K562 (cell line): Measurements from ENCODE around the gene B3GNT9.

ENCODE experiments used
- FOS ChIP-seq: IDR thresholded peaks from 3 replicates; pipeline ENCODE4 v1.6.1; 2011; ENCODE audit not compliant: insufficient read length; ENCODE audit errors: extremely low read depth
- GABPA ChIP-seq: fragments of 200-800 bp; sonication (Bioruptor generic); conservative IDR thresholded peaks from 2 replicates; pipeline ENCODE4 v1.6.1; 2016; ENCODE audit warnings: low read depth, missing genetic modification characterization, missing compliant biosample characterization
- MEF2D ChIP-seq: conservative IDR thresholded peaks from 2 replicates; pipeline ENCODE4 v1.6.1; 2016; ENCODE audit warnings: low read depth, missing genetic modification characterization, missing compliant biosample characterization
- RCOR1 ChIP-seq, 2 experiments: IDR thresholded peaks; 2 replicates each; pipeline ENCODE4 v1.6.1; 2012; ENCODE audit warnings: low read depth in 2 of 2, low read length in 2 of 2, borderline replicate concordance in 1 of 2, improper control_type of control experiment in 1 of 2
- RFX5 ChIP-seq: IDR thresholded peaks from 2 replicates; pipeline ENCODE4 v1.6.1; 2011; ENCODE audit warnings: low read depth, mild to moderate bottlenecking, improper control_type of control experiment, low read length
- RREB1 ChIP-seq: fragments of 250-450 bp; sonication (Bioruptor Pico); IDR thresholded peaks from 2 replicates; pipeline ENCODE4 v1.4.0; 2020
- TFAP4 ChIP-seq: sonication (generic); formaldehyde crosslinking; IDR thresholded peaks from 2 replicates; pipeline ENCODE4 v1.8.0; 2022; ENCODE audit warnings: missing genetic modification reagents, mild to moderate bottlenecking, moderate library complexity, borderline replicate concordance
- THAP7 ChIP-seq: fragments of 250-450 bp; sonication (Bioruptor Pico); IDR thresholded peaks from 2 replicates; pipeline ENCODE4 v1.5.0; 2021
- ZNF12 ChIP-seq: sonication (generic); formaldehyde crosslinking; IDR thresholded peaks from 2 replicates; pipeline ENCODE4 v1.4.0; 2020; ENCODE audit warnings: mild to moderate bottlenecking, missing genetic modification reagents
- ZNF282 ChIP-seq: sonication (generic); formaldehyde crosslinking; IDR thresholded peaks from 2 replicates; pipeline ENCODE4 v1.8.1; 2023; ENCODE audit warnings: missing genetic modification reagents

- TF ChIP-seq THAP7 (CRISPR knock-in tag) (no peak), MEF2D (tag) (no peak), RCOR1 (IDR thresholded peaks at IDR 0.05; ENCODE audit: borderline replicate concordance in 1 of 2, low read depth in 2 of 2, low read length in 2 of 2) (no peak), GABPA (no peak), TFAP4 (CRISPR knock-in tag) (no peak; the same call in 1 of the 2 replicates), RFX5 (no peak), FOS (no peak), RREB1 (CRISPR knock-in tag) (no peak), ZNF12 (CRISPR knock-in tag) (no peak), ZNF282 (no peak)
Observed at GRCh38 chr16:67158637-67159600, 8.1 kb upstream of the B3GNT9 start.
